Neural cell (in vitro differentiated cells): ENCODE data around the gene TSEN15. TPM values are rescaled to one million over a fixed set of nuclear protein-coding genes. Genes with fewer than 3 reads are reported as not detected.
A peak's percentile ranks its signal among the peaks of the same experiment; 100 is the strongest.

Source experiments
- H2AFZ ChIP-seq: fragments of 200-600, 300-800 bp; sonication (generic), shearing (Covaris generic); 2 replicates; pipeline ENCODE4 v1.6.0; 2014; ENCODE audit warnings: low read depth, mild to moderate bottlenecking, antibody characterized with exemption, low read length, moderate library complexity
- H3F3A ChIP-seq: fragments of 200-600 bp; shearing (Covaris generic); 2 replicates; pipeline ENCODE4 v1.6.1; 2016; ENCODE audit warnings: mild to moderate bottlenecking, moderate library complexity, mixed read lengths, antibody characterized with exemption, low read length; ENCODE audit not compliant: insufficient read depth, poor library complexity, severe bottlenecking
- H3K27ac ChIP-seq: fragments of 200-600, 300-800 bp; sonication (generic), shearing (Covaris generic); 2 replicates; pipeline ENCODE4 v1.5.1; 2014; ENCODE audit warnings: mild to moderate bottlenecking, low read length, moderate library complexity
- H3K27me3 ChIP-seq: fragments of 300-800, 200-600 bp; sonication (generic), shearing (Covaris generic); 2 replicates; pipeline ENCODE4 v1.6.0; 2014; ENCODE audit warnings: mild to moderate bottlenecking, low read depth, low read length, moderate library complexity; ENCODE audit not compliant: insufficient read depth
- H3K36me3 ChIP-seq: fragments of 300-800, 200-600 bp; sonication (generic), shearing (Covaris generic); 2 replicates; pipeline ENCODE4 v1.5.1; 2014; ENCODE audit warnings: mild to moderate bottlenecking, antibody characterized with exemption, low read length, moderate library complexity; ENCODE audit not compliant: insufficient read depth
- H3K4me2 ChIP-seq: fragments of 300-800, 200-600 bp; sonication (generic), shearing (Covaris generic); 2 replicates; pipeline ENCODE4 v1.6.0; 2014; ENCODE audit warnings: mild to moderate bottlenecking, low read length
- H3K4me3 ChIP-seq: fragments of 300-800, 200-600 bp; sonication (generic), shearing (Covaris generic); 2 replicates; pipeline ENCODE4 v1.5.1; 2014; ENCODE audit warnings: mild to moderate bottlenecking, low read length, moderate library complexity
- H3K79me2 ChIP-seq: fragments of 200-600 bp; shearing (Covaris generic); replicated peaks from 2 replicates; pipeline ENCODE4 v1.6.0; 2014; ENCODE audit warnings: mild to moderate bottlenecking, low read length, moderate library complexity; ENCODE audit not compliant: insufficient read depth
- H3K9ac ChIP-seq: fragments of 300-800, 200-600 bp; sonication (generic), shearing (Covaris generic); 2 replicates; pipeline ENCODE4 v1.6.1; 2016; ENCODE audit warnings: mild to moderate bottlenecking, low read length, mixed read lengths
- H3K9me2 ChIP-seq: fragments of 200-600 bp; shearing (Covaris generic); 2 replicates; pipeline ENCODE4 v1.6.1; 2016; ENCODE audit warnings: mild to moderate bottlenecking, low read length, mixed read lengths; ENCODE audit not compliant: insufficient read depth
- H3K9me3 ChIP-seq: fragments of 200-600, 300-800 bp; sonication (generic), shearing (Covaris generic); 2 replicates; pipeline ENCODE4 v1.6.1; 2016; ENCODE audit warnings: mild to moderate bottlenecking, mixed run types, low read length, moderate library complexity, mixed read lengths
- H4K20me1 ChIP-seq: fragments of 200-600 bp; shearing (Covaris generic); 2 replicates; pipeline ENCODE4 v1.6.1; 2016; ENCODE audit warnings: mild to moderate bottlenecking, mixed run types; ENCODE audit not compliant: insufficient read depth
- EP300 ChIP-seq: fragments of 450-650 bp; conservative IDR thresholded peaks from 2 replicates; pipeline ENCODE4 v1.6.1; 2014; ENCODE audit warnings: antibody characterized with exemption, mild to moderate bottlenecking, moderate library complexity; ENCODE audit not compliant: poor library complexity, severe bottlenecking
- EZH2 ChIP-seq: fragments of 200-600, 300-800 bp; shearing (Covaris generic), sonication (generic); IDR thresholded peaks from 2 replicates; pipeline ENCODE4 v1.6.1; 2014; ENCODE audit warnings: antibody characterized with exemption, low read length, borderline replicate concordance, mild to moderate bottlenecking; ENCODE audit not compliant: insufficient read depth, poor library complexity, severe bottlenecking
- MXI1 ChIP-seq: fragments of 450-650 bp; conservative IDR thresholded peaks from 2 replicates; pipeline ENCODE4 v1.6.1; 2014; ENCODE audit warnings: antibody characterized with exemption, mild to moderate bottlenecking; ENCODE audit not compliant: poor library complexity, severe bottlenecking
- POLR2AphosphoS5 ChIP-seq: IDR thresholded peaks from 2 replicates; pipeline ENCODE4 v1.6.1; 2012
- RAD21 ChIP-seq: fragments of 450-650 bp; conservative IDR thresholded peaks from 2 replicates; pipeline ENCODE4 v1.6.1; 2014; ENCODE audit warnings: antibody characterized with exemption, mild to moderate bottlenecking, moderate library complexity
- SMC3 ChIP-seq: fragments of 450-650 bp; conservative IDR thresholded peaks from 2 replicates; pipeline ENCODE4 v1.6.1; 2014; ENCODE audit warnings: antibody characterized with exemption, mild to moderate bottlenecking, moderate library complexity; ENCODE audit not compliant: poor library complexity
- TAF1 ChIP-seq: IDR thresholded peaks from 2 replicates; pipeline ENCODE4 v1.6.1; 2012; ENCODE audit warnings: low read depth
- polyA plus RNA-seq: library from polyadenylated mRNA; depleted of rRNA; stranded (reverse); fragments of >200 nt; gene quantifications from 2 replicates; pipeline ENCODE4 v1.2.3, GENCODE V29; 2014
- TF ChIP-seq, protein P1 (sequence below): fragments of 450-650 bp; IDR thresholded peaks from 2 replicates; pipeline ENCODE4 v1.5.1; 2014; ENCODE audit warnings: antibody characterized with exemption, mild to moderate bottlenecking, moderate library complexity; ENCODE audit not compliant: poor library complexity, severe bottlenecking
- TF ChIP-seq, protein P2 (sequence below): IDR thresholded peaks from 2 replicates; pipeline ENCODE4 v1.6.1; 2012; ENCODE audit warnings: borderline replicate concordance

TSEN15 gene
- polyA plus RNA-seq, 1 donor from 2014 or later, result 56.9 TPM

DNA sequence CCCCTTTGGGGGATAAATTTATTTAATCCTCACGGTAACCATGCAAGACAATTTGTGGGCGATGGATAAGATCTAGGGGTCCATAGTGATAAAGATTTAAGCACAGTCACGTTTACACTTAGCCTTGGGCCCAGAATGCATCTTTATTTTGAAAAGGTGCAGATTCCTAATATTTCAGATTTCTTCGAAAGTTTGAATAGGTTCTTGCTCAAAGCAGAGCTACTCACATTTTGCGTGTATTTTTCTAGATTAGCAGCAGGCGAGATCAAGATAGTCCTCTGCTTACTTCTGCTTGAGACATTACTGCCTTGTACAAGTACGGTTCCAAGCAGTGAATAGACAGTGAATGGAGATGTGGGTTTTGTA lies 647 bp downstream of the TSEN15 start:
- TF ChIP-seq TAF1 (no peak), POLR2AphosphoS5 (no peak), RAD21 (no peak), SMC3 (no peak), MXI1 (no peak), EP300 (no peak), EZH2 (no peak)
- TF ChIP-seq, protein P1, sequence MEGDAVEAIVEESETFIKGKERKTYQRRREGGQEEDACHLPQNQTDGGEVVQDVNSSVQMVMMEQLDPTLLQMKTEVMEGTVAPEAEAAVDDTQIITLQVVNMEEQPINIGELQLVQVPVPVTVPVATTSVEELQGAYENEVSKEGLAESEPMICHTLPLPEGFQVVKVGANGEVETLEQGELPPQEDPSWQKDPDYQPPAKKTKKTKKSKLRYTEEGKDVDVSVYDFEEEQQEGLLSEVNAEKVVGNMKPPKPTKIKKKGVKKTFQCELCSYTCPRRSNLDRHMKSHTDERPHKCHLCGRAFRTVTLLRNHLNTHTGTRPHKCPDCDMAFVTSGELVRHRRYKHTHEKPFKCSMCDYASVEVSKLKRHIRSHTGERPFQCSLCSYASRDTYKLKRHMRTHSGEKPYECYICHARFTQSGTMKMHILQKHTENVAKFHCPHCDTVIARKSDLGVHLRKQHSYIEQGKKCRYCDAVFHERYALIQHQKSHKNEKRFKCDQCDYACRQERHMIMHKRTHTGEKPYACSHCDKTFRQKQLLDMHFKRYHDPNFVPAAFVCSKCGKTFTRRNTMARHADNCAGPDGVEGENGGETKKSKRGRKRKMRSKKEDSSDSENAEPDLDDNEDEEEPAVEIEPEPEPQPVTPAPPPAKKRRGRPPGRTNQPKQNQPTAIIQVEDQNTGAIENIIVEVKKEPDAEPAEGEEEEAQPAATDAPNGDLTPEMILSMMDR, result no peak
- TF ChIP-seq, protein P2, sequence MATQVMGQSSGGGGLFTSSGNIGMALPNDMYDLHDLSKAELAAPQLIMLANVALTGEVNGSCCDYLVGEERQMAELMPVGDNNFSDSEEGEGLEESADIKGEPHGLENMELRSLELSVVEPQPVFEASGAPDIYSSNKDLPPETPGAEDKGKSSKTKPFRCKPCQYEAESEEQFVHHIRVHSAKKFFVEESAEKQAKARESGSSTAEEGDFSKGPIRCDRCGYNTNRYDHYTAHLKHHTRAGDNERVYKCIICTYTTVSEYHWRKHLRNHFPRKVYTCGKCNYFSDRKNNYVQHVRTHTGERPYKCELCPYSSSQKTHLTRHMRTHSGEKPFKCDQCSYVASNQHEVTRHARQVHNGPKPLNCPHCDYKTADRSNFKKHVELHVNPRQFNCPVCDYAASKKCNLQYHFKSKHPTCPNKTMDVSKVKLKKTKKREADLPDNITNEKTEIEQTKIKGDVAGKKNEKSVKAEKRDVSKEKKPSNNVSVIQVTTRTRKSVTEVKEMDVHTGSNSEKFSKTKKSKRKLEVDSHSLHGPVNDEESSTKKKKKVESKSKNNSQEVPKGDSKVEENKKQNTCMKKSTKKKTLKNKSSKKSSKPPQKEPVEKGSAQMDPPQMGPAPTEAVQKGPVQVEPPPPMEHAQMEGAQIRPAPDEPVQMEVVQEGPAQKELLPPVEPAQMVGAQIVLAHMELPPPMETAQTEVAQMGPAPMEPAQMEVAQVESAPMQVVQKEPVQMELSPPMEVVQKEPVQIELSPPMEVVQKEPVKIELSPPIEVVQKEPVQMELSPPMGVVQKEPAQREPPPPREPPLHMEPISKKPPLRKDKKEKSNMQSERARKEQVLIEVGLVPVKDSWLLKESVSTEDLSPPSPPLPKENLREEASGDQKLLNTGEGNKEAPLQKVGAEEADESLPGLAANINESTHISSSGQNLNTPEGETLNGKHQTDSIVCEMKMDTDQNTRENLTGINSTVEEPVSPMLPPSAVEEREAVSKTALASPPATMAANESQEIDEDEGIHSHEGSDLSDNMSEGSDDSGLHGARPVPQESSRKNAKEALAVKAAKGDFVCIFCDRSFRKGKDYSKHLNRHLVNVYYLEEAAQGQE, result no peak
- no peaks in the 10 kb centered on the region for H3K9me2 ChIP-seq

DNA sequence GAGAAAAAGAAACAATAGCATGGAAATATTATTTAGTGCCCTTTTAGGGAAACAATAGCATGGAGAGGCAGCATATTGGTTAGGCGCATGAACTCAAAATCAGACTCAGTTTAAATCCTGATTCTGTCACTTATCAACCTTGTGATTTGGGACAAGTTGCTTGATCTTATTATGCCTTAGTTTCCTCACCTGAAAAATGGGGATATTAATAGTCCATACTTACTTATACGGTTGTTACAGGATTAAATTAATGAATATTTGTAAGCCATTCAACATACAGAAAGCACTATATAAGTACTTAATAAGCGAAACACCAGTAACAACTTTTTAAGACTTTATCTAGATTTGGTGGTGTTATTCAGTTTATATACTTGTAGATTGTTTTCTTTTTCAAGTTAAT lies 1.2 kb downstream of the TSEN15 start:
- TF ChIP-seq SMC3 (no peak), MXI1 (no peak), POLR2AphosphoS5 (no peak), RAD21 (no peak), EP300 (no peak), EZH2 (no peak), TAF1 (no peak)
- TF ChIP-seq, protein P1, result no peak
- TF ChIP-seq, protein P2, result no peak
- Histone ChIP-seq H4K20me1 (no peaks in the 10 kb centered on the region), H3K4me2 (peak overlapping the region; percentile 77), H3K27ac (no peak overlapping the region), H3K9me3 (no peaks in the 10 kb centered on the region), H3K79me2 (no peaks in the 10 kb centered on the region), H3K27me3 (no peaks in the 10 kb centered on the region), H3F3A (no peaks in the 10 kb centered on the region), H3K9me2 (no peaks in the 10 kb centered on the region), H3K36me3 (no peaks in the 10 kb centered on the region), H2AFZ (no peak overlapping the region), H3K4me3 (peak overlapping the region; percentile 80), H3K9ac (no peak overlapping the region)

More for the DNA sequence above, 647 bp downstream of the TSEN15 start:
- Histone ChIP-seq H3K27ac (no peak overlapping the region), H3K36me3 (no peaks in the 10 kb centered on the region), H3K4me3 (peak overlapping the region; percentile 80), H3K9me3 (no peaks in the 10 kb centered on the region), H3K79me2 (no peaks in the 10 kb centered on the region), H4K20me1 (no peaks in the 10 kb centered on the region), H3F3A (no peaks in the 10 kb centered on the region), H3K9ac (peak overlapping the region; percentile 73), H2AFZ (peak overlapping the region; percentile 47), H3K4me2 (peak overlapping the region; percentile 77), H3K27me3 (no peaks in the 10 kb centered on the region)
